ENCODE data around the gene LZTFL1.
A peak's percentile ranks its signal among the peaks of the same experiment; 100 is the strongest.

Gene LZTFL1

GRCh38 chr3:45841757-45842491 is at the start of gene LZTFL1:
Gene LZTFL1 (minus strand): TSS chr3:45842119. CDS start chr3:45841991, 128 bp downstream.
- peaks cover 10% of the 10 kb centered on the region for H3K27me3 ChIP-seq (replicated peaks; ENCODE audit: control insufficient read depth, insufficient read depth, low read length)

GRCh38 chr3:45890405-45890804 is 48.5 kb upstream of the LZTFL1 start:
- Histone ChIP-seq H3K4me3 (ENCODE audit: low read length) (no peak overlapping the region), H3K9ac (ENCODE audit: low read length) (no peak overlapping the region), H3K36me3 (ENCODE audit: control insufficient read depth, insufficient read depth, low read length, severe bottlenecking) (no peaks in the 10 kb centered on the region), H3K27me3 (replicated peaks; ENCODE audit: control insufficient read depth, insufficient read depth, low read length) (no peaks in the 10 kb centered on the region), H3K9me3 (ENCODE audit: control insufficient read depth, low read length) (no peaks in the 10 kb centered on the region), H3K4me1 (ENCODE audit: control insufficient read depth, insufficient read depth, low read length) (no peaks in the 10 kb centered on the region)
- no peak for DNase-seq (ENCODE audit: low read depth)

More at GRCh38 chr3:45841757-45842491, at the start of gene LZTFL1:
- peak; percentile 98 for DNase-seq (ENCODE audit: low read depth)
- Histone ChIP-seq H3K4me1 (ENCODE audit: control insufficient read depth, insufficient read depth, low read length) (peaks cover 13% of the 10 kb centered on the region), H3K4me3 (ENCODE audit: low read length) (peak within 1 kb of the TSS; percentile 88), H3K9ac (ENCODE audit: low read length) (peak within 1 kb of the TSS; percentile 84), H3K36me3 (ENCODE audit: control insufficient read depth, insufficient read depth, low read length, severe bottlenecking) (no peaks in the 10 kb centered on the region), H3K9me3 (ENCODE audit: control insufficient read depth, low read length) (no peaks in the 10 kb centered on the region)

- Histone ChIP-seq H3K4me1 (ENCODE audit: control insufficient read depth, insufficient read depth, low read length) (no peaks in the 10 kb centered on the region), H3K9me3 (ENCODE audit: control insufficient read depth, low read length) (no peaks in the 10 kb centered on the region)
- no peak for DNase-seq (ENCODE audit: low read depth)
These were observed 47.4 kb upstream of the LZTFL1 start for GRCh38 chr3:45889337-45889736.

GRCh38 chr3:45887759-45888511 is 46.0 kb upstream of the LZTFL1 start:
- H3K4me3 ChIP-seq (ENCODE audit: low read length) = no peak overlapping the region
- no peaks in the 10 kb centered on the region for H3K9me3 ChIP-seq (ENCODE audit: control insufficient read depth, low read length)
- no peak for DNase-seq (ENCODE audit: low read depth)
- H3K9ac ChIP-seq (ENCODE audit: low read length) = no peak overlapping the region
- H3K27me3 ChIP-seq (replicated peaks; ENCODE audit: control insufficient read depth, insufficient read depth, low read length) = peaks cover 11% of the 10 kb centered on the region
- no peaks in the 10 kb centered on the region for H3K36me3 ChIP-seq (ENCODE audit: control insufficient read depth, insufficient read depth, low read length, severe bottlenecking)
- no peaks in the 10 kb centered on the region for H3K4me1 ChIP-seq (ENCODE audit: control insufficient read depth, insufficient read depth, low read length)

More at GRCh38 chr3:45889337-45889736, 47.4 kb upstream of the LZTFL1 start:
- H3K9ac ChIP-seq (ENCODE audit: low read length) = no peak overlapping the region
- no peak overlapping the region for H3K4me3 ChIP-seq (ENCODE audit: low read length)
- peaks cover 5% of the 10 kb centered on the region for H3K27me3 ChIP-seq (replicated peaks; ENCODE audit: control insufficient read depth, insufficient read depth, low read length)
- H3K36me3 ChIP-seq (ENCODE audit: control insufficient read depth, insufficient read depth, low read length, severe bottlenecking) = no peaks in the 10 kb centered on the region

GRCh38 chr3:45887285-45887684 is 45.4 kb upstream of the LZTFL1 start:
- Histone ChIP-seq H3K4me3 (ENCODE audit: low read length) (no peak overlapping the region), H3K36me3 (ENCODE audit: control insufficient read depth, insufficient read depth, low read length, severe bottlenecking) (no peaks in the 10 kb centered on the region), H3K9me3 (ENCODE audit: control insufficient read depth, low read length) (no peaks in the 10 kb centered on the region), H3K4me1 (ENCODE audit: control insufficient read depth, insufficient read depth, low read length) (no peaks in the 10 kb centered on the region), H3K9ac (ENCODE audit: low read length) (no peak overlapping the region), H3K27me3 (replicated peaks; ENCODE audit: control insufficient read depth, insufficient read depth, low read length) (peaks cover 12% of the 10 kb centered on the region)
- DNase-seq (ENCODE audit: low read depth) = no peak

- H3K4me1 ChIP-seq (ENCODE audit: control insufficient read depth, insufficient read depth, low read length) = no peaks in the 10 kb centered on the region
- no peak within 1 kb of the TSS for H3K4me3 ChIP-seq (ENCODE audit: low read length)
- no peaks in the 10 kb centered on the region for H3K36me3 ChIP-seq (ENCODE audit: control insufficient read depth, insufficient read depth, low read length, severe bottlenecking)
- no peak for DNase-seq (ENCODE audit: low read depth)
- no peaks in the 10 kb centered on the region for H3K9me3 ChIP-seq (ENCODE audit: control insufficient read depth, low read length)
- peaks cover 14% of the 10 kb centered on the region for H3K27me3 ChIP-seq (replicated peaks; ENCODE audit: control insufficient read depth, insufficient read depth, low read length)
- no peak within 1 kb of the TSS for H3K9ac ChIP-seq (ENCODE audit: low read length)
These were observed 44.2 kb upstream of the LZTFL1 start, which contains the start of gene CCR9 for GRCh38 chr3:45885979-45886705. Gene CCR9 (plus strand): TSS chr3:45886543. CDS start chr3:45894934, 8,391 bp downstream.

GRCh38 chr3:45884368-45885201 is 42.7 kb upstream of the LZTFL1 start:
- no peaks in the 10 kb centered on the region for H3K4me1 ChIP-seq (ENCODE audit: control insufficient read depth, insufficient read depth, low read length)
- no peaks in the 10 kb centered on the region for H3K9me3 ChIP-seq (ENCODE audit: control insufficient read depth, low read length)
- DNase-seq (ENCODE audit: low read depth) = no peak
- no peak overlapping the region for H3K4me3 ChIP-seq (ENCODE audit: low read length)
- no peaks in the 10 kb centered on the region for H3K36me3 ChIP-seq (ENCODE audit: control insufficient read depth, insufficient read depth, low read length, severe bottlenecking)
- peaks cover 14% of the 10 kb centered on the region for H3K27me3 ChIP-seq (replicated peaks; ENCODE audit: control insufficient read depth, insufficient read depth, low read length)
- H3K9ac ChIP-seq (ENCODE audit: low read length) = no peak overlapping the region

GRCh38 chr3:45881078-45882022 is 39.4 kb upstream of the LZTFL1 start:
- Histone ChIP-seq H3K9ac (ENCODE audit: low read length) (no peak overlapping the region), H3K9me3 (ENCODE audit: control insufficient read depth, low read length) (no peaks in the 10 kb centered on the region), H3K27me3 (replicated peaks; ENCODE audit: control insufficient read depth, insufficient read depth, low read length) (peaks cover 14% of the 10 kb centered on the region), H3K4me3 (ENCODE audit: low read length) (no peak overlapping the region), H3K4me1 (ENCODE audit: control insufficient read depth, insufficient read depth, low read length) (no peaks in the 10 kb centered on the region), H3K36me3 (ENCODE audit: control insufficient read depth, insufficient read depth, low read length, severe bottlenecking) (no peaks in the 10 kb centered on the region)
- DNase-seq (ENCODE audit: low read depth) = no peak

GRCh38 chr3:45880725-45881077 is 38.8 kb upstream of the LZTFL1 start:
- no peak overlapping the region for H3K9ac ChIP-seq (ENCODE audit: low read length)
- no peaks in the 10 kb centered on the region for H3K4me1 ChIP-seq (ENCODE audit: control insufficient read depth, insufficient read depth, low read length)
- no peak overlapping the region for H3K4me3 ChIP-seq (ENCODE audit: low read length)
- H3K27me3 ChIP-seq (replicated peaks; ENCODE audit: control insufficient read depth, insufficient read depth, low read length) = peaks cover 14% of the 10 kb centered on the region
- H3K9me3 ChIP-seq (ENCODE audit: control insufficient read depth, low read length) = no peaks in the 10 kb centered on the region
- H3K36me3 ChIP-seq (ENCODE audit: control insufficient read depth, insufficient read depth, low read length, severe bottlenecking) = no peaks in the 10 kb centered on the region
- no peak for DNase-seq (ENCODE audit: low read depth)

- Histone ChIP-seq H3K9ac (ENCODE audit: low read length) (no peak overlapping the region), H3K4me3 (ENCODE audit: low read length) (no peak overlapping the region), H3K4me1 (ENCODE audit: control insufficient read depth, insufficient read depth, low read length) (no peaks in the 10 kb centered on the region), H3K27me3 (replicated peaks; ENCODE audit: control insufficient read depth, insufficient read depth, low read length) (peaks cover 3% of the 10 kb centered on the region), H3K9me3 (ENCODE audit: control insufficient read depth, low read length) (peaks cover 13% of the 10 kb centered on the region), H3K36me3 (ENCODE audit: control insufficient read depth, insufficient read depth, low read length, severe bottlenecking) (no peaks in the 10 kb centered on the region)
- DNase-seq (ENCODE audit: low read depth) = no peak
These were observed 36.2 kb upstream of the LZTFL1 start for GRCh38 chr3:45878124-45878523.

Data from adipocyte (in vitro differentiated cells).